ENCODE results near the gene ARID1B.

Gene ARID1B

DNA sequence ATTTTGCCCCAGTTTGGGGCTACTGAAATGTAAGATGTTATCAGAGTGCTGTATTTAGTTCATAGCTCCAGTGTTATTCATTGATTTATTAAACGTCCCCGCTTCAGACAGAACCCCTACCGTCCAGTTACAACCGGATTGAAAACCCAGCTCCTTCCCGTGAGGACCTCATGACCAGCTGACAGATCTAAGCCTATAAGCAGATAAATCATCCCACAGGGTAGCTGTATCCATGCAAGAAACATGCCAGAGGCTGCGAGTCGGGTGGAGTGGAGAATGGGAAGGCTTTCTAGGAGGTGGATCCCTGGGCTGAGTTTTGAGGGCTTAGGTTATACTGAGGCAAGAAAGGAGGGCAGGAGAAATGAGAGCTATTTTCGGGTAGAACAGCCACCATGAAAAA, 260.0 kb downstream of the ARID1B start:
- H3K9me3 ChIP-seq (ENCODE audit: control insufficient read depth, insufficient read depth, low read depth, low read length): no peaks in the 10 kb centered on the region
- no peak overlapping the region for H3K4me3 ChIP-seq (ENCODE audit: low read depth, low read length)
- no peaks in the 10 kb centered on the region for H3K4me1 ChIP-seq (ENCODE audit: control insufficient read depth, insufficient read depth, low read length)
- ChIA-PET CTCF (interaction anchor here (0.6 to 2.7 kb wide), 6 partner anchors 9 to 149 kb away, joined by 3 to 31 read pairs (median 3); no protein-coding TSS in a partner anchor), POLR2A (no interaction called here)
- H3K36me3 ChIP-seq (ENCODE audit: control insufficient read depth in 2 of 2, insufficient read depth in 1 of 2, low read length in 2 of 2): no peaks in the 10 kb centered on the region
- no peak overlapping the region for H3K27ac ChIP-seq (ENCODE audit: extremely low read depth, low read depth, low read length)
- TF ChIP-seq ZNF747 (tag by site-specific recombination; IDR thresholded peaks at IDR 0.05) (no peak), ZNF132 (tag by site-specific recombination; IDR thresholded peaks at IDR 0.05; ENCODE audit: borderline replicate concordance) (no peak), ZBTB21 (tag by site-specific recombination; IDR thresholded peaks at IDR 0.05) (no peak), ZNF112 (tag by site-specific recombination; IDR thresholded peaks at IDR 0.05) (no peak), ZIC2 (tag by site-specific recombination; IDR thresholded peaks at IDR 0.05) (no peak), ZNF704 (tag by site-specific recombination; IDR thresholded peaks at IDR 0.05) (no peak), PRDM4 (tag by site-specific recombination; IDR thresholded peaks at IDR 0.05) (no peak), HOXA7 (CRISPR knock-in tag; IDR thresholded peaks at IDR 0.05; ENCODE audit: borderline replicate concordance) (no peak), ZFP37 (tag by site-specific recombination; IDR thresholded peaks at IDR 0.05) (no peak), ZNF658 (tag by site-specific recombination; IDR thresholded peaks at IDR 0.05) (no peak), TRIM28 (IDR thresholded peaks at IDR 0.05; ENCODE audit: borderline replicate concordance, low read length) (no peak), ZNF341 (tag by site-specific recombination; IDR thresholded peaks at IDR 0.05; ENCODE audit: low read depth) (no peak), ZNF202 (tag by site-specific recombination; IDR thresholded peaks at IDR 0.05; ENCODE audit: borderline replicate concordance) (no peak), ZNF785 (tag by site-specific recombination; IDR thresholded peaks at IDR 0.05) (no peak), ZNF223 (tag by site-specific recombination; IDR thresholded peaks at IDR 0.05) (no peak), ZBTB48 (tag by site-specific recombination; IDR thresholded peaks at IDR 0.05) (no peak)
- TF ChIP-seq, protein P1, sequence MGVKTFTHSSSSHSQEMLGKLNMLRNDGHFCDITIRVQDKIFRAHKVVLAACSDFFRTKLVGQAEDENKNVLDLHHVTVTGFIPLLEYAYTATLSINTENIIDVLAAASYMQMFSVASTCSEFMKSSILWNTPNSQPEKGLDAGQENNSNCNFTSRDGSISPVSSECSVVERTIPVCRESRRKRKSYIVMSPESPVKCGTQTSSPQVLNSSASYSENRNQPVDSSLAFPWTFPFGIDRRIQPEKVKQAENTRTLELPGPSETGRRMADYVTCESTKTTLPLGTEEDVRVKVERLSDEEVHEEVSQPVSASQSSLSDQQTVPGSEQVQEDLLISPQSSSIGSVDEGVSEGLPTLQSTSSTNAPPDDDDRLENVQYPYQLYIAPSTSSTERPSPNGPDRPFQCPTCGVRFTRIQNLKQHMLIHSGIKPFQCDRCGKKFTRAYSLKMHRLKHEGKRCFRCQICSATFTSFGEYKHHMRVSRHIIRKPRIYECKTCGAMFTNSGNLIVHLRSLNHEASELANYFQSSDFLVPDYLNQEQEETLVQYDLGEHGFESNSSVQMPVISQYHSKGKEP (tag by site-specific recombination; IDR thresholded peaks at IDR 0.05): no peak
- TF ChIP-seq, protein P2, sequence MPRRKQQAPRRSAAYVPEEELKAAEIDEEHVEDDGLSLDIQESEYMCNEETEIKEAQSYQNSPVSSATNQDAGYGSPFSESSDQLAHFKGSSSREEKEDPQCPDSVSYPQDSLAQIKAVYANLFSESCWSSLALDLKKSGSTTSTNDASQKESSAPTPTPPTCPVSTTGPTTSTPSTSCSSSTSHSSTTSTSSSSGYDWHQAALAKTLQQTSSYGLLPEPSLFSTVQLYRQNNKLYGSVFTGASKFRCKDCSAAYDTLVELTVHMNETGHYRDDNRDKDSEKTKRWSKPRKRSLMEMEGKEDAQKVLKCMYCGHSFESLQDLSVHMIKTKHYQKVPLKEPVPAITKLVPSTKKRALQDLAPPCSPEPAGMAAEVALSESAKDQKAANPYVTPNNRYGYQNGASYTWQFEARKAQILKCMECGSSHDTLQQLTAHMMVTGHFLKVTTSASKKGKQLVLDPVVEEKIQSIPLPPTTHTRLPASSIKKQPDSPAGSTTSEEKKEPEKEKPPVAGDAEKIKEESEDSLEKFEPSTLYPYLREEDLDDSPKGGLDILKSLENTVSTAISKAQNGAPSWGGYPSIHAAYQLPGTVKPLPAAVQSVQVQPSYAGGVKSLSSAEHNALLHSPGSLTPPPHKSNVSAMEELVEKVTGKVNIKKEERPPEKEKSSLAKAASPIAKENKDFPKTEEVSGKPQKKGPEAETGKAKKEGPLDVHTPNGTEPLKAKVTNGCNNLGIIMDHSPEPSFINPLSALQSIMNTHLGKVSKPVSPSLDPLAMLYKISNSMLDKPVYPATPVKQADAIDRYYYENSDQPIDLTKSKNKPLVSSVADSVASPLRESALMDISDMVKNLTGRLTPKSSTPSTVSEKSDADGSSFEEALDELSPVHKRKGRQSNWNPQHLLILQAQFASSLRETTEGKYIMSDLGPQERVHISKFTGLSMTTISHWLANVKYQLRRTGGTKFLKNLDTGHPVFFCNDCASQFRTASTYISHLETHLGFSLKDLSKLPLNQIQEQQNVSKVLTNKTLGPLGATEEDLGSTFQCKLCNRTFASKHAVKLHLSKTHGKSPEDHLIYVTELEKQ (tag by site-specific recombination; IDR thresholded peaks at IDR 0.05; ENCODE audit: borderline replicate concordance): no peak
- TF ChIP-seq, protein P3, sequence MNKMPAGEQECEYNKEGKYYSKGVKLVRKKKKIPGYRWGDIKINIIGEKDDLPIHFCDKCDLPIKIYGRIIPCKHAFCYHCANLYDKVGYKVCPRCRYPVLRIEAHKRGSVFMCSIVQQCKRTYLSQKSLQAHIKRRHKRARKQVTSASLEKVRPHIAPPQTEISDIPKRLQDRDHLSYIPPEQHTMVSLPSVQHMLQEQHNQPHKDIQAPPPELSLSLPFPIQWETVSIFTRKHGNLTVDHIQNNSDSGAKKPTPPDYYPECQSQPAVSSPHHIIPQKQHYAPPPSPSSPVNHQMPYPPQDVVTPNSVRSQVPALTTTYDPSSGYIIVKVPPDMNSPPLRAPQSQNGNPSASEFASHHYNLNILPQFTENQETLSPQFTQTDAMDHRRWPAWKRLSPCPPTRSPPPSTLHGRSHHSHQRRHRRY (tag by site-specific recombination; IDR thresholded peaks at IDR 0.05): no peak

Data from HEK293 (cell line).